Bone marrow (tissue), 2 donors: Measurements from ENCODE around the gene GOLGA6C.
"Not testable (repeated sequence)": the region's sequence is repeated elsewhere in the genome, so short reads cannot be mapped to it uniquely, and the experiment has no call there.

Experiments used
- DNase-seq, 2 donors: peaks; one replicate each; lab custom pipeline; 2025; lab: John Stamatoyannopoulos, UW

The GOLGA6C gene, protein sequence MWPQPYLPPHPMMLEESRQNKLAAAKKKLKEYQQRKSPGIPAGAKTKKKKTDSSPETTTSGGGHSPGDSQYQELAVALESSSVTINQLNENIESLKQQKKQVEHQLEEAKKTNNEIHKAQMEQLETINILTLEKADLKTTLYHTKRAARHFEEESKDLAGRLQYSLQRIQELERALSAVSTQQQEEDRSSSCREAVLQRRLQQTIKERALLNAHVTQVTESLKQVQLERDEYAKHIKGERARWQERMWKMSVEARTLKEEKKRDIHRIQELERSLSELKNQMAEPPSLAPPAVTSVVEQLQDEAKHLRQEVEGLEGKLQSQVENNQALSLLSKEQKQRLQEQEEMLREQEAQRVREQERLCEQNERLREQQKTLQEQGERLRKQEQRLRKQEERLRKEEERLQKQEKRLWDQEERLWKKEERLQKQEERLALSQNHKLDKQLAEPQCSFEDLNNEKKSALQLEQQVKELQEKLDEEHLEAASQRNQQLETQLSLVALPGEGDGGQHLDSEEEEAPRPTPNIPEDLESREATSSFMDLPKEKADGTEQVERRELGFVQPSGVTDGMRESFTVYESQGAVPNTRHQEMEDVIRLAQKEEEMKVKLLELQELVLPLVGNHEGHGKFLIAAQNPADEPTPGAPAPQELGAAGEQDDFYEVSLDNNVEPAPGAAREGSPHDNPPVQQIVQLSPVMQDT

GRCh38 chr15:75258034-75258433 lies at the start of gene GOLGA6C:
Gene GOLGA6C, plus strand, starts transcription at chr15:75258334. Its CDS starts 265 bp downstream, at chr15:75258599.
- not testable (repeated sequence) for DNase-seq

GRCh38 chr15:75208501-75209288 lies 49.4 kb upstream of the GOLGA6C start:
- DNase-seq: no peak

- DNase-seq: no peak
Observed at GRCh38 chr15:75209289-75209676, 48.9 kb upstream of the GOLGA6C start.

DNA sequence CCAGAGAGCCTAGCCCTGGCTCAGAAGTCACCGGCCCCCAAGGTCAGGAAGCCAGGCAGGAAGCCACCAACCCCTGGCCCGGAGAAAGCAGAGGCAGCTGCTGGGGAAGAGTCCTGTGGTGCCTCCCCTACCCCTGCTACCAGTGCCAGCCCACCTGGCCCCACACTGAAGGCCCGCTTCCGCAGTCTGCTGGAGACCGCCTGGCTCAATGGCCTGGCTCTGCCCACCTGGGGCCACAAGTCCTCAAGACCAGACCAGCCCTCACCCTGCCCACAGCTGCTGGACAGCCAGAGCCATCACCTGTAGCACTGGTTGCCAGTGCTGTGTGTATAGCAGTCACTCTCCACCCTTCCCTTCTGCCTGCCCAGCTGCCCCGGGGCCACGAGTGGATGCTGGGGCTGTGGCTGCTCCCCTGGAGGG lies 47.3 kb upstream of the GOLGA6C start:
- no peak for DNase-seq

DNA sequence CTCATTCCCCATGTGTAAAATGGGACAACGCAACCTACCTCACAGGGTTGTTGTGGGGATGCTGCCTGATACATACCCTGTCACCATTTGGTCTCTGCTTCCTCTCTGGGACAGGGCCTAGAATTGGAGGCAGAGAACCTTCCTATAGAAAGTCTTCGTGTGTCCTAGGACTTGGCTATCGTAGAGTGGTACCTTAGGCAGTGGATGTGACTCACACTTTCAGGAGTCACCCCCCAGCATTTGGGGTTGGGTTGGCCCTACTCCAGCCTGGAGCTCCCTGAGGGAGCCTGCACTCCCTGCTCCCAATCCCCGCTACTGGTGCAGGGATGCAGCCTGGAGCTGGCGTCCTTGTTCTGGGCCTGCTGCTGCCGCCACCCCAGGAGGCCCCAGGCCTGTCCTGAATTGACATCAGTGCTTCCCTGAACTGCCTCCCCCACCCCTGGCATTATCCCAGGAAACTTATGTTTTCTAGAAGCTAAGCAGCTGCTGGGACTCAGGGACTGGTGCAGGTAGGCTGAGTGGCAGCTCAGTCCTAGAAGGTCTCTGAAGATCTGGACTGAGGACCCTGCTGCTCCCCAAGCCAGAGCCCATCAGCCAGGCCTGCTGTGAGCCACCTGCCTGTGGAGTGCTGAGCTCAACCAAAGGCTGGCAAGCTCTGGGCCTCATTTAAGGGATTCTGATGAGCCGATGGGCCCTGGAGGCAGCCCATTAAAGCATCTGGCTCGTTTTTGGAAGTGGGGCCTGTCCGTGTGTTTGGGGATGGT lies 46.5 kb upstream of the GOLGA6C start:
- no peak for DNase-seq

GRCh38 chr15:75212200-75212858 lies 45.8 kb upstream of the GOLGA6C start:
- no peak for DNase-seq

GRCh38 chr15:75213212-75213767 lies 44.8 kb upstream of the GOLGA6C start:
- DNase-seq: no peak

DNA sequence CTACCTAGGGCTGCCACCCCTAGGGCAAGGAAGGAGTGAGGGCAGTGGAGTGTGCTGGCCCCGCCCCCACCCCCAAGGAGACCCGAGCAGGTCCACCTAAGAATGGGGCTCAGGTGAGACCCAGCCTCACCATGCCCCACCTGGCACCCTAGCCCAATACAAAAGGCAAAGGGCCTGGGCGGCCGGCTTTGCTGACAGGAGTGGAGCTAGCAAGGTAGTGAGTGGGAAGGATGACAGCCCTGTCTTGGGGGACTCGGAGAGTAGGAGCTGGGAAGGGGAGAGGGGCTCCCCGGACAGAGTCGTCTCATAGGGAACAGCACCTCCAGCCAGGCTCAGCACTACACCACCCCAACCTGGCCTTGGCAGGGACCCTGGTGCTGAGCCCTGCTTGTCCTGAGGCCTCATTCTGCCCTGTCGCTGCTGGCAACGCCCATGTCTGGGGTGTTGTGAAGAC lies 44.3 kb upstream of the GOLGA6C start:
- no peak for DNase-seq

- no peak for DNase-seq
Observed at GRCh38 chr15:75214293-75215096, 43.6 kb upstream of the GOLGA6C start.

DNA sequence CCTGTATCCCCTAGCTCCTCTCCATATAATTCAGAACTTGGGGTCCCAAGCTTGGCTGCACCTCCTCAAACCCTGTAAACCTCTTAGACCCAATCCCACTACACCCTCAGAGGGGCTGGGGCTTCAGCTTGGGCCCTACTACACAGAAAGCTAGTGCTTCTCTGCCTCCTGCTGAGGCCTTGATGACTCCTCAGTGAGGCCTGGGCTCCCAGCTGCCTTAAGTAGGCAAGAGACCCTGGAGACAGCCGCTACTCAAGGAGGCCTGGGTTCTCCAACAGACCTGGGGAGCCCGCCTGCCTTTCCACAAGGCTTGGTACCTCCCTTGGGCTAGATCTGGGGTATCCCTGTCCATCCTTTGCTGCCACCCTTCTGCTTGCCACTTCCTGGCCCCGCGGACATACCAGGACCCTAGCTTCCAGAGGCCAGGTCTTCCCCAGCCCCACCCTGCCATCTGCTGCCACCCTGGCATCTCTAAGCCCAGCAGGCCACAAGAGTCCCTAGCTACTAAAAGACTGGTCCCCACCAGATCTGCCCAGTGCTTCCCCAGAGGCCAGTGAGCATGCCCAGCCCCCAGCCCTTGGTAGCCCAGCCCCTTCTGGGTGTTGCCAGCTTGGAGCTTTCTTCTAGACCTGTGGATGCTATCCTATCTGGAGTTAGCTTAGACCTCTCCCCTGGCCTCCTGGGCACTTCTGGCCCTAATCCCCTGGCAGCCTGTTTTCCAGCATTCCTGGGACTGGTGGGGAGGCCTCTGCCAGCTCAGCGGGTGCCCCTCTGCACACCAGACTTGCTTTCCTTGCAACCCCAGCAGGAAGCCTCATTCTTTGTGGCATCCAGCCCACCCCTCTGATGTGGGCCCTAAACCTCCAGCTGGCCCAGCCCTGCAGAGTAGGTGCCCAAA lies 42.8 kb upstream of the GOLGA6C start:
- no peak for DNase-seq

DNA sequence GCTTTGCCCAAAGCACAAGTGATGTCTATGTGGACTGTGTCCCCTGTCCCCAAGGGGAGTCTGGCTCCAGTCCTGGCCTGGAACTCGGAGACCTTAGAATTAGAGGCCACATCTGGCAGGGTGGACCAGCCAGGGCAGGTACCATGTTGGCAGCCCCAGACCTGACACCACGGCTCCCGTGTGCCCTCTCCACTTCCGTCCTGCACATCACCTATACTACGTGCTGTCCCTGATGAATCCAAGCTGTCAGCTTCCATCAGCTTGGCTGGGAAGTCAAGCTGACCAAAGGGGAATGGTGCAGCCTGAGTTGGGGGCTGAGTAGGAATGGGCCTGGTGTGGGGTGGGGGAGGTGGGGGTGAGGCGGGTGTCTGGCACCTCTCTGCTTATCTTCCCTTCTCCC lies 41.1 kb upstream of the GOLGA6C start:
- DNase-seq: no peak

DNA sequence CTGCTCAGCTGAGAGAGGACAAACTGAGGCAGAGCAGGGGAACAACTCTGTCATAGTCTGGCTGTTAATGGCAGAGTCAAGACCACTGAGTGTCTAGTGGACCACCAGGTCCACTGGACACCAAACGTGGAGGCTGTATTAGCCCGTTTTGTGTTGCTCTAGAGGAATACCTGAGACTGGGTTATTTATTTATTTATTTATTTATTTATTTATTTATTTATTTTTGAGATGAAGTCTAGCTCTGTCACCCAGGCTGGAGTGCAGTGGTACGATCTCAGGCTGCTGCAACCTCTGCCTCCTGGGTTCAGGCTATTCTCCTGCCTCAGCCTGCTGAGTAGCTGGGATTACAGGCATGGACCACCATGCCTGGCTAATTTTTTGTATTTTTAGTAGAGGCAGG lies 40.6 kb upstream of the GOLGA6C start:
- not testable (repeated sequence) for DNase-seq

DNA sequence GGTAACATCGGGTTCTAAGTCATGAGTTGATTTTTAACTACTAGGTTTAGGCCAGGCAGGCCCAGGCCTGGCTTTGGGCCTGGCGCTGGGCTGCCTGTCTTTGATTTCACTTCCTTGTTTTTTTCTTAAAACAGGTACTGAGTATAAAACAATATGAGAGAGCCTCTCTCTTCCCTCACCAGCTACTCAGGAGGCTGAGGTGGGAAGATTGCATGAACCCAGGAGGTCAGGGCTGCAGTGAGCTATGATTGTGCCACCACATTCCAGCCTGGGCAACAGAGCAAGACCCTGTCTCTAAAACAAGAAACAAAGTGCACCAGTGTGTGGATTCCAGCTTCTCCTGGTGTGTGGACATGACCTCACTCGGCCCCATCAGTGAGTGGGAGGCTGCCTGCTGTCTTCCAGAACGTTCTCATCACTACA lies 38.6 kb upstream of the GOLGA6C start:
- not testable (repeated sequence) for DNase-seq

- DNase-seq: no peak
Observed at GRCh38 chr15:75223688-75224087, 34.4 kb upstream of the GOLGA6C start.

DNA sequence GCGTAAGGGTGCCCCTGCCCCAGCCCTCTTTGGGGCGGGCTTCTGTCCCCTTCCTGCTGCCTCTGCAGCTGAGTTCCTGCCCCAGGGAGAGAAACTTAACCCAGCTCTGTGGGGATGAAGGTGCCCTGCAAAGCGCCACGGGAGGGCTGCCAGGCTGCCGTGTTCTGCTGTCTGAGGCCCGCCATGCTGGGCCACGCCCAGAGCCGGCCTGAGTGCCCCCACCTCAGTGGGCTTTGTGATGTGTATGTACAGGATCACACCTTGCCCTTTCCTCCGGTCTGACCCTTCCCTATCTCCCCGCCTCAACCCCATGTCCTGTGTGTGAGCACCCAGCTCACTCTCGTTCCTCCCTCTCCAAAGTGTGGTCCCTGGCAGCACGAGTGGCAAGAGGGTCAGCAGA lies 33.9 kb upstream of the GOLGA6C start:
- no peak for DNase-seq

GRCh38 chr15:75225102-75225836 lies 32.9 kb upstream of the GOLGA6C start:
- DNase-seq: not testable (repeated sequence)

GRCh38 chr15:75225951-75226732 lies 32.0 kb upstream of the GOLGA6C start:
- DNase-seq: no peak
